Stimulated activated CD4-positive, alpha-beta T cell treated with anti-CD3 and anti-CD28 coated beads, Interleukin-2, amount 100 ng/mL, for 48 hours (primary cell): ENCODE data around the gene SPNS3.
A peak's percentile ranks its signal among the peaks of the same experiment; 100 is the strongest.

Source experiments
- DNase-seq, 2 donors: peaks; one replicate each; pipeline ENCODE4 v3.0.0-alpha.2; 2020

SPNS3 gene

GRCh38 chr17:4433515-4434031, at the start of gene SPNS3:
SPNS3 (plus strand) TSS chr17:4433940; CDS start chr17:4433968, 28 bp downstream.
- DNase-seq: peak in 1 of 2 donors; percentile 36

GRCh38 chr17:4386406-4386805, 47.3 kb upstream of the SPNS3 start:
- DNase-seq: no peak

- DNase-seq: no peak
These were observed 46.6 kb upstream of the SPNS3 start for GRCh38 chr17:4387137-4387536.

GRCh38 chr17:4389079-4389478, 44.7 kb upstream of the SPNS3 start:
- no peak for DNase-seq

- no peak for DNase-seq
These were observed 39.9 kb upstream of the SPNS3 start for GRCh38 chr17:4393806-4394205.

- no peak for DNase-seq
These were observed 39.3 kb upstream of the SPNS3 start for GRCh38 chr17:4394208-4395110.

- DNase-seq: no peak
These were observed 38.6 kb upstream of the SPNS3 start for GRCh38 chr17:4395111-4395478.

GRCh38 chr17:4397840-4398239, 35.9 kb upstream of the SPNS3 start:
- no peak for DNase-seq

GRCh38 chr17:4405038-4405669, 28.6 kb upstream of the SPNS3 start:
- DNase-seq: no peak

GRCh38 chr17:4405699-4406098, 28.0 kb upstream of the SPNS3 start:
- no peak for DNase-seq

GRCh38 chr17:4406386-4406785, 27.4 kb upstream of the SPNS3 start:
- DNase-seq: no peak

- no peak for DNase-seq
These were observed 26.5 kb upstream of the SPNS3 start for GRCh38 chr17:4407216-4407615.

GRCh38 chr17:4407851-4408250, 25.9 kb upstream of the SPNS3 start:
- no peak for DNase-seq

GRCh38 chr17:4409659-4410058, 24.1 kb upstream of the SPNS3 start:
- no peak for DNase-seq

- no peak for DNase-seq
These were observed 22.5 kb upstream of the SPNS3 start for GRCh38 chr17:4411201-4411600.

- DNase-seq: peak; percentile 96 to 97
These were observed 20.6 kb upstream of the SPNS3 start for GRCh38 chr17:4412933-4413831.

- DNase-seq: no peak
These were observed 16.5 kb upstream of the SPNS3 start for GRCh38 chr17:4417129-4417667.

GRCh38 chr17:4420692-4421131, 13.0 kb upstream of the SPNS3 start:
- peak; percentile 48 to 54 for DNase-seq

- DNase-seq: no peak
These were observed 10.9 kb upstream of the SPNS3 start for GRCh38 chr17:4422864-4423263.

GRCh38 chr17:4425398-4425797, 8.3 kb upstream of the SPNS3 start:
- DNase-seq: no peak

- no peak for DNase-seq
These were observed 7.1 kb upstream of the SPNS3 start for GRCh38 chr17:4426499-4427208.

GRCh38 chr17:4427505-4427904, 6.2 kb upstream of the SPNS3 start:
- no peak for DNase-seq
